HG03521 (cell line): ENCODE measurements around the gene DDC.
"Not testable (repeated sequence)": the region's sequence is repeated elsewhere in the genome, so short reads cannot be mapped to it uniquely, and the experiment has no call there.

Experiments
- ATAC-seq: cut with Tn5 transposase; IDR thresholded peaks from one replicate; pipeline ENCODE4 v1.9.1; 2021; ENCODE audit warnings: mild to moderate bottlenecking, moderate library complexity; ENCODE audit not compliant: unreplicated experiment

The DDC gene

DNA sequence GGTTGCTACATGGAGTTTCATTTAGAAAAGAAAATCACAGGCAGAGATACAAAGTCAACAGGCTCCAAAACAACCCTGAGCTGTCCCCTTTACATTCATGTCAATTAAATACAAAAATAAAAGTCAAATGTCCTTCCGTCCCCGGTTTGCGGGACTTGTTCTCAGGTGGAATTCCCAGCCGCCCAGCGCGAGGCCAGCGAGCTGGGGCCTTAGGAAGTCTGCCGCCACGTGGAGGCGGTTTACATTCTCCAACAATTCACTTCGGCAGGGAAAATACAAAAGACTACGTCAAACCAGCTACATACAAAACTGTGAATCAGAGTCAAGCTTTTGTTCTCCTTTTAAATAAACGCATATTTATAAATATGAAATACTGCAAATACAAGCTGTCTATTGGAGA lies 25.3 kb upstream of the DDC start:
- no peak for ATAC-seq

DNA sequence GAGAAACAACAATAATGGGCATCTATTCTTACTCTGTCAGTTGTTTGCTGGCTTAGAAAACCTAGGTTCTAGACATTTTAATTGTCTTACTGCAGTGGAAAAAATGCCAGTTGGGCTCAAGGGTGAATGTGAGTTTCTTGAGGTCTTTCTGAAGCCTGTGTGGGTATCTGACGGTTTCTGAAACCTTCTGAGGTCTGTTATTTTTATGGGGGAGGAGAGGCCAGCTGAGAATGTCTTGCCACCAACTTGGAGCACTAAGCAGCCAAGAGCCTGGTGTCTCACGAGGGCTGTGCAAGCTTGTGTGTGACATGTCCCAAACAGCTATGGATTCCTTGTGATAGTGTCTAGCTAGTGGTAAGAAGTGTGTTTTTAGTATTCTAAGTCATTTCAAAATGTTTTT lies 24.2 kb upstream of the DDC start:
- ATAC-seq = no peak

- ATAC-seq = no peak
Observed at GRCh38 chr7:50588937-50589336, 23.7 kb upstream of the DDC start.

DNA sequence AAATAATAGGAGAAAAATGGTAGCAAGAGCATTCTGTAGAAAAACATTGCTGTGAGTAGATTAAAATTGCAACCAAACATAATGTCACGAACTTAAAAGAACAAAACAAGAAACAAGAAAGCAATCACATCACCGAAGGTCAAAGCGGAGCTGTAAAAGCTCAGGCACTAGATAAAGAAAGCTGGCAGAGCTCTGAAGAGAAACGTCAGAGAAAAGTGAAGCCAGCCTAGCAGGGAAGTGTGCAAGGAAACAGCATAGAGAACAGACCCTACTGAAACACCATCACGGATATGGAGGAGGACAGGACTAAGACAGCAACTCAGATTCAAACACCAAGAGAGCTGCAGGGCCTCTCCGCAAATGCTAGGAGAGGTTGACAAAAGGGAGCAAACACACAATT lies 22.5 kb upstream of the DDC start:
- no peak for ATAC-seq

GRCh38 chr7:50584793-50585408 lies 19.7 kb upstream of the DDC start:
- ATAC-seq = no peak

DNA sequence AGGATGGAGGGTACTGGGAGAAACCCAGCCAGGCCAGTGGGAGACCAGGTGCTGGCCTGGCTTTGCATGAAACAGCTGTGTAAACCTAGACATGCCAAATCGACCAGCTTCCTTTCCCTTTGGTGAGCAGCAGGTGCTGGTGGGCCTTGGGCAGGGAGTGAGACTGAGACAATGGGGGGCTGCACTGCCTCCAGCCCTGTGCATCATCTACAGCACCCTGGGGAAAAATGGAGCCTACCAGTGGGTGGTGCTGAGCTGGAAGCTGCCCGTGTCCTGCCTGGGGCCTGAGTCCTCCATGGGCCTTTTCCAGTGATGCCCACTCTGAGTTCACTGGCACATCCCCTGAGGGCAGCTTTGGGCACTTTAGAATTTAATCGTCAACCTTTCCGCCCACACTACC lies 19.2 kb upstream of the DDC start:
- ATAC-seq = no peak

DNA sequence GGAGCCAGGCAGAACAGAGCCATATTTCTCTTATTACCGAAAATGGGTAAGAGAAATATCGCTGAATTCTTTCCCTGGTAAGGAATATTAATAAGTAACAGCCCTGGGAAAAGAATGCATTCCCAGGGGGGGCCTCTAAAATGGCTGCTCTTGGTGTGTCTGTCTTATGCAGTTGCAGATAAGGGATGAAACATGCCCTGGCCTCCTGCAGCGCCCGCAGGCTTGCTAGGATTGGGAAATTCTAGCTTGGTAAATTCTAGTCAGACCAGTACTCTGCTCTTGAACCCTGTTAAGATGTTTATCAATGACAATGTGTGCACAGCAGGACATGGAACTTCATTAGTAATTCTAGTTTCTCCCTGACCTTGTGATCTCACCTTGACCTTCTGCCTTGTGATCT lies 18.1 kb upstream of the DDC start:
- ATAC-seq = not testable (repeated sequence)

GRCh38 chr7:50582271-50582670 lies 17.1 kb upstream of the DDC start:
- ATAC-seq = not testable (repeated sequence)

GRCh38 chr7:50580666-50581065 lies 15.5 kb upstream of the DDC start:
- ATAC-seq = not testable (repeated sequence)

DNA sequence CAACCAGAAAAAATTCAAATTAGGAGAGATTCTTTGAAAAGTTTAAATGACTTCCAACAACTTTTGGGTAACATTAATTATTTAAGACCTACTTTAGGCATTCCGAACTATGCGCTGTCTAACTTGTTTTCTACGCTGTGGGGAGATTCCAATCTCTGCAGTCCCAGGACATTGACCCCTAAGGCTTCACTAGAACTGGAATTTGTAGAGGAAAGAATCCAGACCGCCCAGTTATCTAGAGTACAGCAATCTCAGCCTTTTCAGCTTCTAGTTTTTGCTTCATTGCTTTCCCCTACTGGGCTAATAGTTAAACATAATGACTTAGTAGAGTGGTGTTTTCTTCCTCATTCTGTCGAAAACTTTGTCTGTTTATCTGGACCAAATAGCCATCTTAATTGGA lies 14.9 kb upstream of the DDC start:
- ATAC-seq = no peak

DNA sequence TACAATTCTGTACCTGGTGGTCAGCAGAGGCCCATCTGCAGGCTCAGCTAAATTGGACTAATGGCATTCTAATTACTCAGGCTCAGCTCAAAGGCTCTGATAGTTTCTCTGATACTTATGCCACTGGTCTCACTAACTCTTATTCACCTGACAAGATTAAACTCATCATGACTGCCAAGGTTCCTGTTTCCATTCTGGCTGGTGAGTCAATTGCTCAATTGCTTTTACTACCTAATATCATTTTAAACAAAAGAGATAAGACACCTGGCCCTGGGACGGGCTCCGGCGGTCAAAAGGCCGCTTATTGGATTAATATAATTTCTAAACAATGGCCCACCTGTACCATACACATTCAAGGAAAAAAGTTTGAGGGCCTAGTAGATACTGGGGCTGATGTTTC lies 12.9 kb upstream of the DDC start:
- not testable (repeated sequence) for ATAC-seq

DNA sequence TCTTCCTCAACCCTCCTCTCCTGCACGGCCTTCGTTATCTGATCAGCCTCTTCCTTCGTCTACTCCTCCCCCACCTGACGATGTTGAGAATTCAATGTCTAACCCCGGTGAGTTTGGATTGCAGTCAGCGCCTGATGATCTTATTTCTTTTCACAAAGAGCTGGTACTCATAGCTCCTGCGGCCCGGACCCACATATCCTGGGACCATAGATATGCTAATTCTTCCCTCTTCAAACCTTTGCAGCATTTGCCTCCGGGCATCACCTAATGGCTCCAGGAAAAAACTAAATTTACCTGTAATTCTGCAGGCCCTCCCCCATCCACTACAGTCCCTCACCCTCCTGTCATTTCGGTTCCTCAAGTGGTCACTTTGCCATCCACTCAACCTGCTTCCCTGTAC lies 12.4 kb upstream of the DDC start:
- no peak for ATAC-seq

- ATAC-seq = not testable (repeated sequence)
Observed at GRCh38 chr7:50576388-50576787, 11.2 kb upstream of the DDC start.

- ATAC-seq = no peak
Observed at GRCh38 chr7:50567715-50568261, 2.6 kb upstream of the DDC start.

- ATAC-seq = no peak
Observed at GRCh38 chr7:50565977-50566376, 772 bp upstream of the DDC start.

DNA sequence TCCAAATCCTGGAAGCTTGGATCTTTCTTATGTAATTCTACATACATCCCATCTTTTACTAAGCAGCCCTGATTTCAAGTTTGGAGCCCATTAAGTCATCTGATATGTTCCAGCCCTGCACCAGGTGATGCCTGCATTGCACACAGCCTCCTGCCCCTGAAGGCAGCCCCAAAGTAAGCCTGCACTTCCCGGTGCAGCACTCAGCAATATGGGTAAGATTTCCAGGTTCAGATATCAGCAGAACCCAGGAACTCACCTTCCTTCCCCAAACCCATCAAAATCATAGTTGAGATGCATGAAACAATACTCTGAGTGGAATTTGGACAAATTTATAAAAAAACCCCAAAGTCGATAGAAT lies 333 bp upstream of the DDC start:
- no peak for ATAC-seq

- ATAC-seq = no peak
Observed at GRCh38 chr7:50564171-50564570, 1.0 kb downstream of the DDC start.

DNA sequence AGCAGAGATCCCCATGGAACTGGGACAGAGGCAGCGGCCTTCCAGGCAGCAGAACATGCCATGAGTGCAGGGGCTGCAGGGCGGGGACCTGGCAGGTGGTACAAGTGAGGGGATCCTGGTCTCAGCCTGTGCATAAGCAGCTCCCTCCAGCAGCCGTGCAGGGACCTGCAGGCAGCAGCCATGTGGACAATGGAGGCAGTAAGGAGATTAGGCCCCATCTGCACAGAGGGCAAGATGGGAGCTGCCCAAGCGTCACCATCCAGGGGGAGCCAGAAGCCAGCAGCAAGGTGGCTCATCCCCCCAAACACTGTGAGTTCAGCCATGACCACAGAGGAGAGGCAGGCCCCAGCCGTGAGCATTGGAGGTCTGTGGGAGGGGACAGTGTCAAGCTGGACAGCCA lies 3.1 kb downstream of the DDC start:
- no peak for ATAC-seq

- ATAC-seq = no peak
Observed at GRCh38 chr7:50560865-50561351, 4.3 kb downstream of the DDC start.

- no peak for ATAC-seq
Observed at GRCh38 chr7:50559881-50560280, 5.3 kb downstream of the DDC start.

GRCh38 chr7:50558294-50559053 lies 6.7 kb downstream of the DDC start:
- ATAC-seq = no peak

DNA sequence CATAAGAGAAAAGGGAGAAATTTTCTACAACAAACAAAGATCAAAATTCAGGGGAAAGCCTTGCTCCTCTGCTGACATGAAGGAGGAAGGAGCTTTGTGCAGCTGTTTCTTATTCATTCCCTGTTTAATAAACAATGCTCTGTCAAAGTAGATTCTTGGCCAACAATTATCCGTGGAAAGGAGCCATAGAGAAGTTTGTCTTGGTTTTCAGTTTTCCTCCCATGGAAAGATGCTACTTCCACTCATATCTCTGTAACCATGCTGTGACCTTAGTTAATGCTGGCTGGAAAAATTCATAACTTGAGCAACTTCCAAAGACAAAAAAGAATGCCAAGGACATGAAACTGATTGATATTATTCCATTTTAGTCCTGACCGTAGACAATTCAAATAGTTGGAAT lies 8.1 kb downstream of the DDC start:
- no peak for ATAC-seq
